Measurements from ENCODE around the gene BDKRB1. TPM values are rescaled to one million over a fixed set of nuclear protein-coding genes. Genes with fewer than 3 reads are reported as not detected.
A peak's percentile ranks its signal among the peaks of the same experiment; 100 is the strongest.

The BDKRB1 gene
- total and polyA plus RNA-seq, 2 experiments from 2014 or later: 5.5 to 12.9 TPM

DNA sequence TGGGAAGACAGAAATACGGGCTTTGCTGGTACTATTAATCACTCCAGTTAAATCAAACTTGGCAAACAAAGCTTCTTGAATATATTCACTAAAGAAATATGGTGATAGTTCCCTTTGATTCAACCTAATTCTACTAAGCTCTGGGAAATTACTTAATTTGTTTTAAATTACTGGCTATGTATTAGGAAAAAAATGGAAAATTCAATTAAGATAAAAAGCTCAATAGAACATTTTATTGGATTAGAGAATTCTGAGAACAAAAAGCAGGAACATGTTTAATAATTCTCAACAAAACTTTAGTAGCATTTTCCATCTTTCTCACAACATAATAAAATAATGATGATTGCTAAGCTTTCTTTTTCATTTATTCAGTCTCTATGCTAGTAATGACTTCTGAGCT is 30.2 kb downstream of the BDKRB1 start:
- no peaks in the 10 kb centered on the region; the same call in 1 of the 2 replicates for H3K4me1 ChIP-seq (ENCODE audit: insufficient read depth)
- 93 to 100% methylated on average over 1 of the region's 1 CpG for WGBS, 2 experiments (ENCODE audit: low coverage in 1 of 2, low lambda C conversion rate in 2 of 2, missing lambda C conversion rate in 2 of 2)
- no peaks in the 10 kb centered on the region for H3K9me3 ChIP-seq (ENCODE audit: low read depth)
- H3F3A ChIP-seq (ENCODE audit: insufficient read depth): no peaks in the 10 kb centered on the region
- H3K4me3 ChIP-seq: no peak overlapping the region
- H3K36me3 ChIP-seq (ENCODE audit: low read depth): peaks cover 24% of the 10 kb centered on the region
- no peak for DNase-seq
- TF ChIP-seq EZH2phosphoT487 (IDR thresholded peaks at IDR 0.05; ENCODE audit: insufficient read depth, low read depth) (no peak), EZH2 (IDR thresholded peaks at IDR 0.05; ENCODE audit: insufficient read depth, poor library complexity, severe bottlenecking) (no peak)
- H3K9ac ChIP-seq: no peak overlapping the region
- in situ Hi-C loops (cut with MboI): loop anchor here (25.0 kb wide), 1 partner anchor 749 kb away; the partner anchor contains the start of gene GLRX5
- H3K79me2 ChIP-seq (ENCODE audit: insufficient read depth): no peaks in the 10 kb centered on the region
- no peaks in the 10 kb centered on the region for H3K27me3 ChIP-seq (replicated peaks; ENCODE audit: insufficient read depth)
- no peaks in the 10 kb centered on the region for H4K20me1 ChIP-seq (ENCODE audit: insufficient read depth)
- H2AFZ ChIP-seq: no peak overlapping the region
- H3K9me2 ChIP-seq (ENCODE audit: insufficient read depth): no peaks in the 10 kb centered on the region
- no peak overlapping the region for H3K4me2 ChIP-seq (ENCODE audit: unreplicated experiment)
- no peak overlapping the region for H3K27ac ChIP-seq

- no peak for DNase-seq
- Histone ChIP-seq H2AFZ (no peak overlapping the region), H4K20me1 (ENCODE audit: insufficient read depth) (no peaks in the 10 kb centered on the region), H3K27ac (no peak overlapping the region), H3K9me3 (ENCODE audit: low read depth) (no peaks in the 10 kb centered on the region), H3K4me1 (ENCODE audit: insufficient read depth) (no peaks in the 10 kb centered on the region; the same call in 1 of the 2 replicates), H3K9ac (no peak overlapping the region), H3K36me3 (ENCODE audit: low read depth) (peaks cover 32% of the 10 kb centered on the region), H3F3A (ENCODE audit: insufficient read depth) (no peaks in the 10 kb centered on the region), H3K4me3 (no peak overlapping the region), H3K79me2 (ENCODE audit: insufficient read depth) (no peaks in the 10 kb centered on the region), H3K27me3 (replicated peaks; ENCODE audit: insufficient read depth) (no peaks in the 10 kb centered on the region), H3K9me2 (ENCODE audit: insufficient read depth) (no peaks in the 10 kb centered on the region), H3K4me2 (ENCODE audit: unreplicated experiment) (no peak overlapping the region)
- in situ Hi-C loops (cut with MboI): loop anchor here (25.0 kb wide), 1 partner anchor 751 kb away; the partner anchor contains the start of gene GLRX5
- TF ChIP-seq EZH2 (IDR thresholded peaks at IDR 0.05; ENCODE audit: insufficient read depth, poor library complexity, severe bottlenecking): no peak
- no peak for TF ChIP-seq EZH2phosphoT487 (IDR thresholded peaks at IDR 0.05; ENCODE audit: insufficient read depth, low read depth)
- WGBS, 2 experiments (ENCODE audit: low coverage in 1 of 2, low lambda C conversion rate in 2 of 2, missing lambda C conversion rate in 2 of 2): 93 to 96% methylated on average over 1 of the region's 1 CpG
These were observed 31.8 kb downstream of the BDKRB1 start for GRCh38 chr14:96287856-96288255.

GRCh38 chr14:96294246-96294645 is 38.2 kb downstream of the BDKRB1 start:
- Histone ChIP-seq H3K27ac (no peak overlapping the region), H3K4me2 (ENCODE audit: unreplicated experiment) (no peak overlapping the region), H3K9me3 (ENCODE audit: low read depth) (no peaks in the 10 kb centered on the region), H3K4me3 (no peak overlapping the region), H4K20me1 (ENCODE audit: insufficient read depth) (no peaks in the 10 kb centered on the region), H3K9ac (no peak overlapping the region), H3K79me2 (ENCODE audit: insufficient read depth) (no peaks in the 10 kb centered on the region), H3K36me3 (ENCODE audit: low read depth) (peaks cover 21% of the 10 kb centered on the region), H3F3A (ENCODE audit: insufficient read depth) (no peaks in the 10 kb centered on the region), H3K9me2 (ENCODE audit: insufficient read depth) (no peaks in the 10 kb centered on the region), H3K27me3 (replicated peaks; ENCODE audit: insufficient read depth) (no peaks in the 10 kb centered on the region), H2AFZ (no peak overlapping the region), H3K4me1 (ENCODE audit: insufficient read depth) (no peaks in the 10 kb centered on the region)
- in situ Hi-C loops (cut with MboI): loop anchor here (10.0 to 25.0 kb wide), 2 partner anchors 121 to 757 kb away; partner anchors contain the start of gene GLRX5
- TF ChIP-seq EZH2phosphoT487 (IDR thresholded peaks at IDR 0.05; ENCODE audit: insufficient read depth, low read depth) (no peak), EZH2 (IDR thresholded peaks at IDR 0.05; ENCODE audit: insufficient read depth, poor library complexity, severe bottlenecking) (no peak)
- DNase-seq: no peak
- 82 to 85% methylated on average over 7 of the region's 7 CpGs for WGBS, 2 experiments (ENCODE audit: low coverage in 1 of 2, low lambda C conversion rate in 2 of 2, missing lambda C conversion rate in 2 of 2)

DNA sequence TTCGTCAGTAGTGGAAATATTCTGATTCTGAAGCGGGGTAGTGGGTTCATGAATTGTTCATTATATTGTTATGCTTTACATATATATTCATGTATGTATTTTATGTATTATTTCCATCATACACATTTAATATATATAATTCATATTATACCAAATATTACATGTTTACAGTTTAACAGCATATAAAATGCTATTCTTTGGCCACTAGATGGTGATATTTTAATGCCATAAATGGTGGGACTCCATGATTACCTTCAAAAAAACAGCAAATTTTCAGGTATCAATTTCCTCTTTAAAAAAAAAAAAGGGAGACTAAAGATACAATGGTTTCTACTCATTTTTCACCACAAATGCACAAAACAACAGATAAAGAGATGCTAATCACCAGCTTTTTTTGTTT is 41.0 kb downstream of the BDKRB1 start:
- Histone ChIP-seq H3K79me2 (ENCODE audit: insufficient read depth) (no peaks in the 10 kb centered on the region), H3K9me3 (ENCODE audit: low read depth) (no peaks in the 10 kb centered on the region), H3K4me3 (no peak overlapping the region), H3K36me3 (ENCODE audit: low read depth) (peaks cover under 1% of the 10 kb centered on the region; the same call in 1 of the 2 replicates), H3K9me2 (ENCODE audit: insufficient read depth) (no peaks in the 10 kb centered on the region), H3K27ac (no peak overlapping the region), H3K4me2 (ENCODE audit: unreplicated experiment) (no peak overlapping the region), H4K20me1 (ENCODE audit: insufficient read depth) (no peaks in the 10 kb centered on the region), H3K27me3 (replicated peaks; ENCODE audit: insufficient read depth) (no peaks in the 10 kb centered on the region), H2AFZ (no peak overlapping the region), H3K4me1 (ENCODE audit: insufficient read depth) (no peaks in the 10 kb centered on the region), H3K9ac (no peak overlapping the region), H3F3A (ENCODE audit: insufficient read depth) (no peaks in the 10 kb centered on the region)
- in situ Hi-C loops (cut with MboI): loop anchor here (10.0 to 25.0 kb wide), 2 partner anchors 118 to 760 kb away; partner anchors contain the start of gene GLRX5
- no peak for TF ChIP-seq EZH2 (IDR thresholded peaks at IDR 0.05; ENCODE audit: insufficient read depth, poor library complexity, severe bottlenecking)
- TF ChIP-seq EZH2phosphoT487 (IDR thresholded peaks at IDR 0.05; ENCODE audit: insufficient read depth, low read depth): no peak
- WGBS, 2 experiments (ENCODE audit: low coverage in 1 of 2, low lambda C conversion rate in 2 of 2, missing lambda C conversion rate in 2 of 2): 98 to 100% methylated on average over 2 of the region's 2 CpGs
- peak; percentile 63 for DNase-seq

All from GM23248 (cell line).